Purkinje cell (primary cell): ENCODE results near the gene MYH8. TPM values are rescaled to one million over a fixed set of nuclear protein-coding genes. Genes with fewer than 3 reads are reported as not detected.

Experiments used
- polyA plus RNA-seq: library from polyadenylated mRNA; unstranded; fragments of >200 nt; fragmentation: Nextera tagmentation; gene quantifications from 2 replicates; pipeline ENCODE4 v1.2.1, GENCODE V29; 2014

Gene MYH8
- polyA plus RNA-seq, result not detected in 2 replicates

DNA sequence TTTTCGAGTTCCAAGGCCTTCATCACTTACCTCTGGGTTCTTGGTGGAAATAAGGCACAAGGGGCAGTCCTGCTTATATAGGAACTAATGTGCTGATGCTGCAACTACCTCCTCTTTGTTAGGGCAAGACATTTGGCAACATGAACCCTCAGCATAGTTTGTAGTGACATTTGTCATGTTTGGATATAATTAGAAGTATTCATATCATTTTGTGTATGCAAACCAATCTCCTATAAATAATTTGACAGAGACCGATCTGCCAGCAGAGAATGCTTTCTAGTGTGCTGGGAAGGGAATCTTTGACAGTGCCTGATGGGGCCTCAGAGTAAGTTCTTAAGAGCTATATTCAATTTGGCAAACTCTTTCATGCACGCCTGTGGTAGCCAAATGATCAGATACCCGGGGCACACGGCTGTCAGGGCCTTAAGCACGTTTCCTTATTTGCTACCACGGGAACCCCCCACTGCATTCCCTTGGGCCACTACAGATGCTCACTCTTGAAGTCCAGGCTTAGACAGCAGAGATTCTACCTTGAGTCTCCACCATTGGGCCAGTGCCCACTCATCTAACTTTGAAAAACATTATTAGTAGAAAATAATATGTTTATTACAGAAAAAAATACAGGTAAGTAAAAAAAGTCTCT, at the start of gene MYH8:
TSS of gene MYH8 (minus strand) at position 51 of the 643 bp plus-strand sequence. CDS start 1,723 bp downstream, outside the sequence.

GRCh38 chr17:10469459-10469858, 47.7 kb upstream of the MYH8 start, which contains the start of gene MYH4:
TSS of gene MYH4 (minus strand) at chr17:10469559. CDS start at chr17:10466745, 2,814 bp downstream.

DNA sequence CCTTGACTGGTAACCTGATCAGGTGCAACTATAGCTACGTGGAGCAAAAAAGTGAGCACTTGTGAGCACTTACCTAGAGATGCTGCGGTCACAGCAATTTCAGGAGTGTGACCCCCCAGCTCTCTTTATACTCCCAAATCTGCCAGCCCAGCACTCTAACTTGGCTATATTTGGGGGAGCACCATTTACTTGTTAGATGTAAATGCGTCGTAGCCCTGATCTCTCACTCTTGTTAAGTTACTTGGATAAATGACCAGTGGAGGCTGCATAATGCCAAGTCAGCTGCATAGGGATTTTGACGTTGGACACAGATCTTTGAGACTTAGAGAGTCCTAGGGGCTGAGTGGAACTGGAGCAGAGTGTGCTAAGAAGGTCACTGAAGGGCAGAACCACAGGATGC, 48.8 kb downstream of the MYH8 start, which contains the start of gene MYH13:
TSS of gene MYH13 (minus strand) at position 101 of the 400 bp plus-strand sequence. CDS start 8,476 bp downstream, outside the sequence.

Other genes with a start within 250 kb of the MYH8 start
- gene GAS7, start 223.3 kb downstream of the MYH8 start, polyA plus RNA-seq, result 5.0 and 28.4 TPM in 2 replicates
- gene MYH13, start 48.9 kb downstream of the MYH8 start, polyA plus RNA-seq, result not detected in 2 replicates
- not detected in 2 replicates for gene MYH4, start 47.6 kb upstream of the MYH8 start, polyA plus RNA-seq
- not detected in 2 replicates for gene MYH1, start 96.6 kb upstream of the MYH8 start, polyA plus RNA-seq
- not detected in 2 replicates for gene MYH2, start 127.7 kb upstream of the MYH8 start, polyA plus RNA-seq
- not detected in 2 replicates for gene MYH3, start 235.4 kb upstream of the MYH8 start, polyA plus RNA-seq